GM21717 (cell line): ENCODE data around the gene PNPLA1.

Source experiments
- ATAC-seq: cut with Tn5 transposase; IDR thresholded peaks from one replicate; pipeline ENCODE4 v1.9.1; 2021; ENCODE audit warnings: mild to moderate bottlenecking, moderate library complexity; ENCODE audit not compliant: unreplicated experiment

The PNPLA1 gene

GRCh38 chr6:36350681-36351571 is 81.1 kb downstream of the PNPLA1 start:
- ATAC-seq = no peak

- no peak for ATAC-seq
Measured at GRCh38 chr6:36352477-36353157, 82.8 kb downstream of the PNPLA1 start.

GRCh38 chr6:36353411-36353915 is 83.6 kb downstream of the PNPLA1 start:
- no peak for ATAC-seq

- no peak for ATAC-seq
Measured at GRCh38 chr6:36355819-36356218, 86.0 kb downstream of the PNPLA1 start.

GRCh38 chr6:36357872-36358225 is 88.0 kb downstream of the PNPLA1 start:
- no peak for ATAC-seq
